ENCODE results near the gene PLEKHA6.

PLEKHA6 gene

GRCh38 chr1:204262506-204263253 is 97.0 kb downstream of the PLEKHA6 start:
- peak in 19 of 51 donors; percentile 17 to 61 (median 43) for DNase-seq

DNA sequence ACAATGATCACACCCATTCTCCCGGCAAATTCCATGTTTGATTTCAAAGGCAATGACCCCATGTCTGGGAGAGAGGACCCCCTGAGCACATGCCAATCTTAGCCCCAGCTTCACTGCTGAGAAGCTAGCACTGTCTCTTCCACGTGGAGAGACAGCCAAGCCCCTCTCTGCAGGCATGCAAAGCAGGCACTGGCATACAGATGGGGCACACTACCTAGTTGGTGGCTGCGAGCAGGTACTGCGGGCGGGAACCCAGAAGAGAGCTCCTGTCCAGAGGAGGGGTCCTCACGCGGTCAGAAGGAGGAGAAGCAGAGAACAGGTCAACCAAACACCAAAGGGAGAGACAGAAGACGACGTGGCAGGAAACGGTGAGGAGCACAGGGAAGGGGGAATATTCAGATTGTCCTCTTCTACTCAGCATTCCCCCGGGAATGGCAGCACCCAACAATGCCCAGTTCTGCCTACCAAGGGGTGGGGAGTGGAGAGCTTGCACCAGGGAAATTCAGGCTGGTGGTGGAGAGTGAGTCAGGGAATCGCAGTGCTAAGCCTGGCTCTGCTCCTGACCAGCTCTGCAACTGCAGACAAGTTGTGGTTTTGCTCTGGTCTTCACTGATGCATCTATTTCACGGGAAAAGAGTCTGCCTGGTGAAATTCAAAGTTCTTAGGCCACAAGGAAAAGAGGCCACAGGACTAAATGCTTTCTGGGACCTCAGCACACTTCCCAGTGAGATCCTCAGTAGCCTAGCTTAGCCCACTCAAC is 97.8 kb downstream of the PLEKHA6 start:
- DNase-seq: no peak

DNA sequence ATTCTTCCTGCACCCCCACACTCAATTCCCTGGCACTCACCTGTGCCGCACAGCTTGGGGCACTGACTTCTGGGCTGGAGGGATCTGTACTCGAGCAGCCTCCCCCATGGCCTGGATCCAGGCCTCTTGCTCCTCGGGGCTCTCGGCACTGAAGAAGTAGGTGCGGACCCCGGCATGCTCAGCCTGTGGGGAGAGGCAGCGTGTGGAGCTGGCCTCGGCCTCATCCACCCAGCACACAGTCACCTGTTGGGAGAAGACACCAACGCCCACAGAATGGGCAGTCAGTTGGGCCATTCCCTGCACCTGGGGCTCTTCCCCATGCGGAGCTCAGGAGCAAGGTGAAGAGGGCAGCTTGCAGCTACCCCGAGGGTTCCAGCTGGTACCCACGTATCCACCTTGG is 98.5 kb downstream of the PLEKHA6 start:
- no peak for DNase-seq

GRCh38 chr1:204260601-204261197 is 99.0 kb downstream of the PLEKHA6 start:
- DNase-seq: no peak

- no peak for DNase-seq
Observed at GRCh38 chr1:204259782-204260181, 99.9 kb downstream of the PLEKHA6 start.

- no peak for DNase-seq
Observed at GRCh38 chr1:204259196-204259595, 100.5 kb downstream of the PLEKHA6 start.

GRCh38 chr1:204258213-204259115 is 101.3 kb downstream of the PLEKHA6 start:
- DNase-seq: peak in 37 of 51 donors; percentile 15 to 78 (median 53)

- DNase-seq: peak in 12 of 51 donors; percentile 17 to 65 (median 31)
Observed at GRCh38 chr1:204257446-204257845, 102.3 kb downstream of the PLEKHA6 start.

GRCh38 chr1:204256531-204256930 is 103.2 kb downstream of the PLEKHA6 start:
- DNase-seq: no peak

DNA sequence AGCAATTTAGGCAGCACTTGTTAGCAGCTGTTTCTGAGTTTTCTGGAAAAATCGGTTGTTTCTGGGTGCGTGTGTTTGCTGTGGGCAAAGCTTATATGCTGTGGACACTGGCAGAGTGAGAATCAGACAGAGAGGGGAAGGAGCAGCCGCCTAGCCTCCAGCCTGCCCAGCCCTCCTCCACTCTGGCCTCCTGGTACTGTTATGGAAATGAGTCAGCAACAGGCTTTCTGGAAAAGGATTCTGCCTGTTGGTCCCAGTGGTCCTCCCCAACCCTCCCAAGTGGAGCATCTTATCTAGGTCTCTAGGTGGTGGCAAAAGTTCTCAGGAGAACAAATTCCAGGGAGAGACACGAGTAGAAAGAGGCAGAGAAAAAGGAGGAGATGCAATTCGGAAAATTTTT is 103.8 kb downstream of the PLEKHA6 start:
- DNase-seq: no peak

- peak in 1 of 51 donors; percentile 16 for DNase-seq
Observed at GRCh38 chr1:204255225-204255624, 104.5 kb downstream of the PLEKHA6 start.

DNA sequence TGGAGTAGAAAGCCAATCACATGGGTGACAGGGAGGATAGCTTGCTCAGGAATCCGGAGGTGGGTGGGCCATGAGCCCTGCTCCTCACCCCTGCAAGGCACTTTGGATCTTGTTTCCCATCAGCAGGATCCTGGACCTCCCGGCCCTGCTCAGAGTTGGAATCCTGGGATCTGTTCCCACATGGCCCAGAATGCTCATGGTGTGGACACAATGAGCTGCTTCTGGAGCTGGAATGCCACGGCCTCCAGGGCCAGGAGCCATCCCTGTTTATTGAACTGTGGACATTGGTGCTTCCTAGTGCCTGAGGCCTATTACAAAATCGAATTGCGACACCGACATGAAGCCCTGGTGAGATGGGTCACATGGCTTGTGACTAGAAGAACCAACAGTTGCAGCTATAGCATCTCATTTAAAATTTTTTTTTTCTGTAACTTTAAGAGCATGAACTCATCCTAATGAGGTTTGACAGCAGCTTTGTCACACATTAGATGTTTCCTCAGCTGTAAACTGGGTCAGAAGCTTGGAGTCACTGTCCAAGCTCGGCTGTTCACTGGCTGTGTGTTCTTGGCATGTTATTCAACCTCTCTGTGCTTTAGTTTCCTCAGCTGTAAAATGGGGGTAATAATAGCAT is 105.6 kb downstream of the PLEKHA6 start:
- peak in 2 of 51 donors; percentile 22 to 36 for DNase-seq

- DNase-seq: no peak
Observed at GRCh38 chr1:204251926-204252689, 107.6 kb downstream of the PLEKHA6 start.

DNA sequence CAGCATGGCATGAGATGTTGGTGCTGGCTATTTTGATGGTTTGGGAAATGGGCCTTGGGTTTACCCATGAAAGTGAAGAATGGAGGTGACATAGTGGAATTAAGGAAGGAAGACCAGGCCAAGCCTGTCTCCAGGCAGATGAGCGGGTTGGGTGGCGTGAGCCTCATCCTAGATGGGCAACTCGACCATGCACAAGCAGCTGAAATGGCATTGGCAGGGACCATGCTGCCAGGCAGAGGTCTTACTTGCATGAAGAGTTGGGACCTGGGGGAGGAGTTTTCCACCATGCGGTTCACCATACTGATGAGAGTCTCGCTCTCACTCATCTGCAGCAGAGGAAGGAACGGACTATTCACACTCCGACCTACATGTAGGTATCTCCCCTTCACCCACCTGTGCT is 108.4 kb downstream of the PLEKHA6 start:
- DNase-seq: no peak

GRCh38 chr1:204250428-204251030 is 109.2 kb downstream of the PLEKHA6 start:
- no peak for DNase-seq

DNA sequence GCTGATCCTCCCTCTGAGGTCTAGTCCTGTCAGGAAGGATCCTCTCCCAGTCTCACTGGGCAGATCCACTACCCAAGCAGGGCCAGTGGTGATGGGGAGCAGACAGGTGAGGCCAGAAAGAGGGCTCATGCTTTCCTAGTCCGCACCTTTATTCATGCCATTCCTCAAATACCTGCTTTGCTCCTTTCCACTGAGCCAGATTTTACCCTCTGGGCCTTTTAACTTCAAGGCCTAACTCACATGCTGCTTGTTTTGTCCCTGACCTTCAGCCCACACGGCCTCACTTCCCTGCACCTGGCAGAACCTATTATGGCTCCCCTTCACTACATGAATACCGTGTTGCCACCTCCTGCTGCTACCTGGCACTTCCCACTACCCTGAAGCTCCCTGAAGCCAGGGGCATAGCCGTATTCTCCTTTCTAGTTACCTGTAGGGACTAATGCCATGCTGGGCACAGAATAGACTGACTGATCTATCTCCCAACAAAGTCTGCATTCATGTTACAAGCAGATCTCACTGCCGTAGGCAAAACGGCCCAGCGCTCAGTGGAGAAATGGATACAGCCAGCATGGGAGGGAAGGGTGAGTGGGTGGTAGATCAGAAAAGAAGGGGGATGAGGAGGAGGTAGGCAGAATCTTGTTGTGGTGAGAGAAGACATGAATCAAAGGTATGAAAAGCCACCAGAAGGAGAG is 109.8 kb downstream of the PLEKHA6 start:
- peak in 1 of 51 donors; percentile 15 for DNase-seq

DNA sequence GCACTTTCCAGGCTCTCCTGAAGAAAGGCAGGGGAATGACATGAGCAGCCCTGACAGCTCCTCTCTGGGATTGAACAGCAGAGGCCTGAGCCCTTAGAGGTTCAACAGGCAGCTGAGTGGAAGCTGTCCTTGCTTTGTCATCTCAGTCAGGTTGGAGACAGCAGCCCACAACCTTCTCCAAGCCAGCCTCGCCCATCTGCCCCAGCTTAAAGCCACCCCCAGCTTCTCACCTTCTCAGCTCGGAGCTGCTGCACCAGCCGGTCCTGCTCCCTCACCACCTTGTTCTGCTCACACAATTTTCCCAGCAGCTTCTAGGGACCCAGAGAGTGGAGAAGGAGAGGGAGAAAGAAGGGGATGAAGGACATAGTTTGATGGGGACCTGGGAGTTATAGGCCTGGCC is 110.8 kb downstream of the PLEKHA6 start:
- DNase-seq: no peak

GRCh38 chr1:204246876-204247275 is 112.9 kb downstream of the PLEKHA6 start:
- no peak for DNase-seq

GRCh38 chr1:204242920-204243319 is 116.8 kb downstream of the PLEKHA6 start:
- DNase-seq: no peak

Measured in hypothalamus (tissue), 51 donors.